ENCODE results near the gene FOXO3B.
"Not testable (repeated sequence)": the region's sequence is repeated elsewhere in the genome, so short reads cannot be mapped to it uniquely, and the experiment has no call there.

- not testable (repeated sequence) for TF ChIP-seq CTCF, POLR2A (IDR thresholded peaks at IDR 0.05)
These were observed 37.5 kb upstream of the FOXO3B start for GRCh38 chr17:18719428-18720110.
